GM23338 (cell line): ENCODE measurements around the gene BCL2L2. TPM values are rescaled to one million over a fixed set of nuclear protein-coding genes. Genes with fewer than 3 reads are reported as not detected.

Source experiments
- ATAC-seq: fragments of 200-7000 bp; cut with Tn5 transposase; 3 replicates; pipeline ENCODE4 v1.9.1; 2020
- DNase-seq: peaks from one replicate; pipeline ENCODE4 v3.0.0-alpha.2; 2015; ENCODE audit warnings: low spot score
- H2AFZ ChIP-seq: fragments of 200-600 bp; sonication (generic); 2 replicates; pipeline ENCODE4 v1.8.0; 2016; ENCODE audit warnings: antibody characterized with exemption, mild to moderate bottlenecking, moderate library complexity
- H3F3A ChIP-seq: fragments of 200-600 bp; sonication (generic); replicated peaks from 2 replicates; pipeline ENCODE4 v1.8.0; 2017; ENCODE audit warnings: antibody characterized with exemption, mixed run types, low read depth
- H3K27ac ChIP-seq: fragments of 200-600 bp; sonication (generic); 2 replicates; pipeline ENCODE4 v1.6.1; 2016; ENCODE audit warnings: low read depth
- H3K27me3 ChIP-seq: fragments of 200-600 bp; sonication (generic); 2 replicates; pipeline ENCODE4 v1.8.0; 2016; ENCODE audit warnings: mild to moderate bottlenecking, mixed run types, moderate library complexity; ENCODE audit not compliant: insufficient read depth
- H3K36me3 ChIP-seq: fragments of 200-600 bp; sonication (generic); 2 replicates; pipeline ENCODE4 v1.8.0; 2016; ENCODE audit warnings: mild to moderate bottlenecking; ENCODE audit not compliant: insufficient read depth
- H3K4me1 ChIP-seq: fragments of 200-600 bp; sonication (generic); 2 replicates; pipeline ENCODE4 v1.8.0; 2016; ENCODE audit warnings: mild to moderate bottlenecking, moderate library complexity; ENCODE audit not compliant: insufficient read depth
- H3K4me2 ChIP-seq: fragments of 200-600 bp; sonication (generic); 2 replicates; pipeline ENCODE4 v1.7.1; 2017; ENCODE audit warnings: mixed run types
- H3K4me3 ChIP-seq: fragments of 200-600 bp; sonication (generic); 2 replicates; pipeline ENCODE4 v1.6.1; 2016; ENCODE audit warnings: mixed run types
- H3K79me2 ChIP-seq: fragments of 200-600 bp; sonication (generic); replicated peaks from 2 replicates; pipeline ENCODE4 v1.8.0; 2017; ENCODE audit warnings: mild to moderate bottlenecking; ENCODE audit not compliant: insufficient read depth
- H3K9me2 ChIP-seq: fragments of 200-600 bp; sonication (generic); 2 replicates; pipeline ENCODE4 v1.8.0; 2017; ENCODE audit not compliant: insufficient read depth
- H4K20me1 ChIP-seq: fragments of 200-600 bp; sonication (generic); replicated peaks from 2 replicates; pipeline ENCODE4 v1.8.0; 2017; ENCODE audit warnings: mild to moderate bottlenecking; ENCODE audit not compliant: insufficient read depth
- H3K27ac Mint-ChIP-seq: 2 replicates; pipeline ENCODE4 v1.8.0; 2020; ENCODE audit warnings: inconsistent platforms, mild to moderate bottlenecking, moderate library complexity, mixed read lengths
- H3K27me3 Mint-ChIP-seq: 3 replicates; pipeline ENCODE4 v1.8.0; 2022; ENCODE audit warnings: low read depth, mild to moderate bottlenecking, moderate library complexity, mixed read lengths, inconsistent platforms; ENCODE audit not compliant: insufficient read depth, poor library complexity
- H3K36me3 Mint-ChIP-seq: 3 replicates; pipeline ENCODE4 v1.8.0; 2021; ENCODE audit warnings: low read depth, mild to moderate bottlenecking, inconsistent platforms, moderate library complexity, mixed read lengths
- H3K4me1 Mint-ChIP-seq: 3 replicates; pipeline ENCODE4 v1.8.0; 2020; ENCODE audit warnings: mild to moderate bottlenecking, inconsistent platforms, mixed read lengths
- H3K4me3 Mint-ChIP-seq: 3 replicates; pipeline ENCODE4 v1.8.0; 2021; ENCODE audit warnings: moderate library complexity, mild to moderate bottlenecking, inconsistent platforms, mixed read lengths
- H3K9me3 Mint-ChIP-seq: 3 replicates; pipeline ENCODE4 v1.8.0; 2020; ENCODE audit warnings: moderate library complexity, mild to moderate bottlenecking, inconsistent platforms, mixed read lengths
- CREB1 ChIP-seq: fragments of 250-450 bp; sonication (Bioruptor Pico); IDR thresholded peaks from 2 replicates; pipeline ENCODE4 v1.5.0; 2020; ENCODE audit warnings: low read depth, mild to moderate bottlenecking, moderate library complexity
- EZH2 ChIP-seq: fragments of 200-600 bp; sonication (generic); IDR thresholded peaks from one replicate; pipeline ENCODE4 v1.8.0; 2017; ENCODE audit warnings: antibody characterized with exemption, mild to moderate bottlenecking, low read depth; ENCODE audit not compliant: unreplicated experiment
- EZH2phosphoT487 ChIP-seq: fragments of 200-600 bp; sonication (generic); IDR thresholded peaks from one replicate; pipeline ENCODE4 v1.8.1; 2018; ENCODE audit warnings: antibody characterized with exemption; ENCODE audit not compliant: unreplicated experiment
- JUNB ChIP-seq: IDR thresholded peaks from one replicate; pipeline ENCODE4 v1.6.1; 2016; ENCODE audit warnings: antibody characterized with exemption; ENCODE audit not compliant: unreplicated experiment
- NANOG ChIP-seq: IDR thresholded peaks from 2 replicates; pipeline ENCODE4 v1.6.1; 2016; ENCODE audit warnings: antibody characterized with exemption, borderline replicate concordance
- POLR2AphosphoS5 ChIP-seq: IDR thresholded peaks from 2 replicates; pipeline ENCODE4 v1.6.1; 2016; ENCODE audit warnings: antibody characterized with exemption, low read depth
- STAT1 ChIP-seq: IDR thresholded peaks from one replicate; pipeline ENCODE4 v1.6.1; 2016; ENCODE audit warnings: antibody characterized with exemption; ENCODE audit not compliant: unreplicated experiment
- ZNF114 ChIP-seq: fragments of 250-450 bp; sonication (Bioruptor Pico); IDR thresholded peaks from 2 replicates; pipeline ENCODE4 v1.5.0; 2020; ENCODE audit warnings: mild to moderate bottlenecking, moderate library complexity
- ZNF331 ChIP-seq: fragments of 250-450 bp; sonication (Bioruptor Pico); IDR thresholded peaks from 2 replicates; pipeline ENCODE4 v1.5.0; 2020; ENCODE audit warnings: low read depth, mild to moderate bottlenecking, moderate library complexity
- polyA plus RNA-seq: library from polyadenylated mRNA; unstranded; fragments of >200 nt; fragmentation: Nextera tagmentation; extraction: Ambion mirVana; gene quantifications from 2 replicates; pipeline ENCODE4 v1.2.1, GENCODE V29; 2016
- total RNA-seq: library from RNA; depleted of rRNA; stranded (reverse); fragments of >200 nt; shearing (Covaris generic); gene quantifications from 2 replicates; pipeline ENCODE4 v1.2.3, GENCODE V29; 2014
- TF ChIP-seq, protein P1 (sequence below): IDR thresholded peaks from one replicate; pipeline ENCODE4 v1.6.1; 2018; ENCODE audit warnings: antibody characterized with exemption; ENCODE audit not compliant: unreplicated experiment
- TF ChIP-seq, protein P2 (sequence below), 2 experiments: fragments of 200-600 bp in 1 of 2; sonication (generic) in 1 of 2; conservative IDR thresholded peaks; 2 replicates each; pipeline versions ENCODE4 v1.5.1 to v1.6.1; 2016 to 2017; ENCODE audit warnings: antibody characterized with exemption in 2 of 2, low read depth in 2 of 2, mild to moderate bottlenecking in 2 of 2, moderate library complexity in 1 of 2

BCL2L2 gene
- total and polyA plus RNA-seq, 2 experiments from 2014 or later = 3.5 to 12.3 TPM

DNA sequence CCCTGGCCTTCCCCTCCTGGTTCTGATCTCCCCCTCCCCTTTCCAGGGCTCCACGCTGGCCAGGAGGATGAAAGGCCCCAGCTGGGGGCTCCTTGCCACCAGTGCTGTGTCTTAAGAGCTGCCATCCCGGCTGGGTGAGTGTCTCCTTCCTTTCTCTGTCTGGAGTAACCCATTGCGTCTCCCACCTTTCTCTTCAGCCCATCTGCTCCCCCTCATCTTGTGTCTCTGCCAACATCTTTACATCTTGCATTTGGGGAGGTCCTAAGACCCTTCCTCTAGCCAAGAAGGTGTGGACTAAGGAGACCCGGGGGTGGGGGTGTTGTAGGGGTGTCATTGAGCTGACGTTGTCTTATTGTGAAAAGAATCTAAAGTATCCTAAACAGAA lies 505 bp downstream of the BCL2L2 start (continued):
- TF ChIP-seq, protein P1, sequence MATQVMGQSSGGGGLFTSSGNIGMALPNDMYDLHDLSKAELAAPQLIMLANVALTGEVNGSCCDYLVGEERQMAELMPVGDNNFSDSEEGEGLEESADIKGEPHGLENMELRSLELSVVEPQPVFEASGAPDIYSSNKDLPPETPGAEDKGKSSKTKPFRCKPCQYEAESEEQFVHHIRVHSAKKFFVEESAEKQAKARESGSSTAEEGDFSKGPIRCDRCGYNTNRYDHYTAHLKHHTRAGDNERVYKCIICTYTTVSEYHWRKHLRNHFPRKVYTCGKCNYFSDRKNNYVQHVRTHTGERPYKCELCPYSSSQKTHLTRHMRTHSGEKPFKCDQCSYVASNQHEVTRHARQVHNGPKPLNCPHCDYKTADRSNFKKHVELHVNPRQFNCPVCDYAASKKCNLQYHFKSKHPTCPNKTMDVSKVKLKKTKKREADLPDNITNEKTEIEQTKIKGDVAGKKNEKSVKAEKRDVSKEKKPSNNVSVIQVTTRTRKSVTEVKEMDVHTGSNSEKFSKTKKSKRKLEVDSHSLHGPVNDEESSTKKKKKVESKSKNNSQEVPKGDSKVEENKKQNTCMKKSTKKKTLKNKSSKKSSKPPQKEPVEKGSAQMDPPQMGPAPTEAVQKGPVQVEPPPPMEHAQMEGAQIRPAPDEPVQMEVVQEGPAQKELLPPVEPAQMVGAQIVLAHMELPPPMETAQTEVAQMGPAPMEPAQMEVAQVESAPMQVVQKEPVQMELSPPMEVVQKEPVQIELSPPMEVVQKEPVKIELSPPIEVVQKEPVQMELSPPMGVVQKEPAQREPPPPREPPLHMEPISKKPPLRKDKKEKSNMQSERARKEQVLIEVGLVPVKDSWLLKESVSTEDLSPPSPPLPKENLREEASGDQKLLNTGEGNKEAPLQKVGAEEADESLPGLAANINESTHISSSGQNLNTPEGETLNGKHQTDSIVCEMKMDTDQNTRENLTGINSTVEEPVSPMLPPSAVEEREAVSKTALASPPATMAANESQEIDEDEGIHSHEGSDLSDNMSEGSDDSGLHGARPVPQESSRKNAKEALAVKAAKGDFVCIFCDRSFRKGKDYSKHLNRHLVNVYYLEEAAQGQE = no peak
- TF ChIP-seq STAT1 = no peak
- TF ChIP-seq EZH2phosphoT487 = no peak
- no peak for TF ChIP-seq CREB1 (CRISPR knock-in tag)
- TF ChIP-seq ZNF114 = no peak
- TF ChIP-seq NANOG = no peak
- no peak for TF ChIP-seq EZH2
- TF ChIP-seq, protein P2, sequence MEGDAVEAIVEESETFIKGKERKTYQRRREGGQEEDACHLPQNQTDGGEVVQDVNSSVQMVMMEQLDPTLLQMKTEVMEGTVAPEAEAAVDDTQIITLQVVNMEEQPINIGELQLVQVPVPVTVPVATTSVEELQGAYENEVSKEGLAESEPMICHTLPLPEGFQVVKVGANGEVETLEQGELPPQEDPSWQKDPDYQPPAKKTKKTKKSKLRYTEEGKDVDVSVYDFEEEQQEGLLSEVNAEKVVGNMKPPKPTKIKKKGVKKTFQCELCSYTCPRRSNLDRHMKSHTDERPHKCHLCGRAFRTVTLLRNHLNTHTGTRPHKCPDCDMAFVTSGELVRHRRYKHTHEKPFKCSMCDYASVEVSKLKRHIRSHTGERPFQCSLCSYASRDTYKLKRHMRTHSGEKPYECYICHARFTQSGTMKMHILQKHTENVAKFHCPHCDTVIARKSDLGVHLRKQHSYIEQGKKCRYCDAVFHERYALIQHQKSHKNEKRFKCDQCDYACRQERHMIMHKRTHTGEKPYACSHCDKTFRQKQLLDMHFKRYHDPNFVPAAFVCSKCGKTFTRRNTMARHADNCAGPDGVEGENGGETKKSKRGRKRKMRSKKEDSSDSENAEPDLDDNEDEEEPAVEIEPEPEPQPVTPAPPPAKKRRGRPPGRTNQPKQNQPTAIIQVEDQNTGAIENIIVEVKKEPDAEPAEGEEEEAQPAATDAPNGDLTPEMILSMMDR (conservative IDR thresholded peaks at IDR 0.05; ENCODE audit: low read depth in 2 of 2) = no peak
- TF ChIP-seq JUNB = no peak
- no peak for TF ChIP-seq POLR2AphosphoS5
- TF ChIP-seq ZNF331 (CRISPR knock-in tag) = no peak

DNA sequence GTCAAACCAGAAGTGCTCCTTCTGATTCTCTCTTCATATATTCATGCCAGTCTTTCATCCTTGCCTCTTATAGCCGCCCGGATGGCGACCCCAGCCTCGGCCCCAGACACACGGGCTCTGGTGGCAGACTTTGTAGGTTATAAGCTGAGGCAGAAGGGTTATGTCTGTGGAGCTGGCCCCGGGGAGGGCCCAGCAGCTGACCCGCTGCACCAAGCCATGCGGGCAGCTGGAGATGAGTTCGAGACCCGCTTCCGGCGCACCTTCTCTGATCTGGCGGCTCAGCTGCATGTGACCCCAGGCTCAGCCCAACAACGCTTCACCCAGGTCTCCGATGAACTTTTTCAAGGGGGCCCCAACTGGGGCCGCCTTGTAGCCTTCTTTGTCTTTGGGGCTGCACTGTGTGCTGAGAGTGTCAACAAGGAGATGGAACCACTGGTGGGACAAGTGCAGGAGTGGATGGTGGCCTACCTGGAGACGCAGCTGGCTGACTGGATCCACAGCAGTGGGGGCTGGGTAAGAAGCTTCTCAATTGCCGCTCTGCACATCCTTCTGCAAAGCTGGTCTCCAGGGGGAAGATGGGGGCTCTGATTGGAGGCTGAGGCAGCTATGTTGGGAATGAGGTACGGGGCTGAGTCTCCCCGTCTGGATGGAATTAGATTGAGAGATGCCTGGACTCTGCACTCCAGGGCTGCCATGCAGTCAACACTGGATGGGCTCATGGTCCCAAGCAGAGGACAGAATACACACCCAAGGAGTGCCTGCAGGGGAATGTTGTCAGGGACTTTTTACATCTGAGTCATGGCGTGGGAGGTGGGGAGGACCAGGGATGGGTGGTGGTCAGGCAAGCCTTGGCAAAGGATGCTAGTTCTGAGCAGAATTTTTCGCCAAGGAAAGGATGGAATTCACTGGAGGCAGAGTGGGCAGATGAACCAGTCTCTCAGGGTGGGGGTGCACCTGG lies 1.3 kb downstream of the BCL2L2 start:
- Histone ChIP-seq H3K9me2 (no peaks in the 10 kb centered on the region), H3K27me3 (peaks cover 22% of the 10 kb centered on the region), H3K36me3 (no peaks in the 10 kb centered on the region; the same call in 1 of the 2 replicates), H3K4me2 (peak overlapping the region; percentile 96), H3K4me1 (peaks cover 15% of the 10 kb centered on the region), H3K27ac (no peak overlapping the region), H3K4me3 (peak overlapping the region; percentile 85), H2AFZ (no peak overlapping the region), H3F3A (peaks cover 12% of the 10 kb centered on the region; the same call in 1 of the 2 replicates), H3K79me2 (peaks cover 11% of the 10 kb centered on the region; the same call in 1 of the 2 replicates), H4K20me1 (no peaks in the 10 kb centered on the region; the same call in 1 of the 2 replicates)
- no peak for DNase-seq
- H3K27me3 Mint-ChIP-seq = peaks cover 13% of the 10 kb centered on the region
- H3K36me3 Mint-ChIP-seq = peaks cover 24% of the 10 kb centered on the region; the same call in 2 of the 3 replicates
- ATAC-seq = no peak
- H3K9me3 Mint-ChIP-seq = no peaks in the 10 kb centered on the region; the same call in 2 of the 3 replicates
- peak overlapping the region; percentile 94 for H3K4me3 Mint-ChIP-seq
- peaks cover 25% of the 10 kb centered on the region for H3K4me1 Mint-ChIP-seq
- H3K27ac Mint-ChIP-seq = no peak overlapping the region
- TF ChIP-seq EZH2 (no peak), STAT1 (no peak)
- TF ChIP-seq, protein P1 = no peak
